GM21529 (cell line): ENCODE results near the gene ARHGEF9.
A peak's percentile ranks its signal among the peaks of the same experiment; 100 is the strongest.

ENCODE experiments used
- ATAC-seq: cut with Tn5 transposase; IDR thresholded peaks from one replicate; pipeline ENCODE4 v1.9.1; 2021; ENCODE audit not compliant: unreplicated experiment

The ARHGEF9 gene

DNA sequence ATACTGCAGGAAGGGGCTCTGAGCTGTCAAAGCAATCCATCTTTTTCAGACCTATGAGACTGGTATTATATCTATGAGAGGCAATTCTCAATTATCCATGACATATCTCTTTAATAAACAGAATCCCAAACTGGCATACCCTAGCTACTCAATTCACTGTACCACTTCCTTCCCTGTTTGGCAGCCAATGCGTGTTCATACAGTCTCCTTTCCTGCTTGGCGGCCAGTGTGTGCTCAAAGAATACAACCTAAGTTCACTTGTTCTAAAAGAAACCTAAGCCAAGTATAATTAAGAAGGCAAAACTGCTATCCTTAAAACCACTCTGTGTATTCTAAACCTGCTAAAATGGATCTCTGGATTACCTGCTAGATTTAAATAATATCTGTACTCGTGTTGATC, 38.3 kb downstream of the ARHGEF9 start:
- ATAC-seq: no peak

DNA sequence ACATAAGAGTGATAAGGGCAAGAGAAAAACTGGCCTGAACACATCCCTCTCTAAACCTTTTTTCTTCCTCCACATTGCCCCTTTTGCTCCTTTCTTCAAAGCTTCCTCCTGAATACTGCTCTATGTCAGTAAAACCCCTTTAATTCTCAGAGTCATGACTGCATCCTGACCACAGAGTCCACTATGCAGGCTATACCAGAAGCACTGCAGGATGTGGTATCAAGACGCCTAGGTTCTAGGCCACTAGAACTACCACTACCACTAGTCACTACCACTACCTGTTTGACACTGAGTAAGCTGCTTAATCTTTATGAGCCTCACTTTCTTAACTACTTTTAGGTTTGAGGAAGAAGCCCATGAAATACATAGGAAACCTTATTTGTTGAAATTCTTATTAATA, 38.7 kb downstream of the ARHGEF9 start:
- ATAC-seq: peak; percentile 80

DNA sequence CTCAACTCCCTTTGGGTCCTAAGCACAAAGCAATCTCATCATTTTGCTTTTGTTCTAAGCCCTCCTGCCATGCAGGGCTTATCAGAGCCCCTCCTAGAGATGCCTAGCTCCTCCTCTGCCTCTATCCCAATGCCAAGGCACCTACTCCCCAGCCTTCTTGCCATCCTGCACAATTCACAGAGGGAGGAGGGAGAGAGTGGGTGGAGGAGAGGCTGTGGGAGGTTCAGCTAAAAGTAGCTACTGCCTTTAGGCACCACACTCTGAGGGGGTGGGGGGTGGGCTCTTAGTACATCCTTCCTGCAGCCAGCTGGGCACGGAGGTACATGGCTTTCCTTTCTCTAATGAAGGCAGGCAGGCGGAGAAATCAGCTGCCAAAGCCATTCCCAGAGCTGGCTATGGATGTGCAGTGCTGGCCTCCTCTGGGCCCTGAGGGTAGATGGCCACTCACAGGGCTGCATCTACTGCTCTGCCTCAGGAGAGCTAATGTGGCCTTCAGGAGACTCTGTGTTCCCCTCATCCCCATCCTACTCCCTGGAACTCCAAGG, 40.1 kb downstream of the ARHGEF9 start:
- ATAC-seq: no peak

DNA sequence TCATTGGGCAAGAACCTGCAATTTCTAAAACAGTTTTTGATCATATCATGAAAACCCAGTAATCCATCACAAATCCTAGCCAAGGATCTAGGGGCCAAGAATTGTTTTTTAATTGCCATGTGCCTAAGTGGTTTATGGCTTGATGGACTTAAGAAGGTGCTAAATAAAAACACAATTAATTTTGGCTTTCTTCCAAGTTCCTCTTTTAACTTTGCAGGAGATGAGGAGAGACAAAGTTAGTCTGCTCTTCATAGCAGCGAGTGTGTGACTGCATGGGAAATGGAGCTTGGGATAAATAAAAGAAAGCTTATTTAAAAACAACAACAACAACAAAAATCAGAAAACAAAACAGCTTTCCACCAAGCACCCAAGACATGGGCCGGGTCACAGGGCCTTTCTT, 41.4 kb downstream of the ARHGEF9 start:
- no peak for ATAC-seq

DNA sequence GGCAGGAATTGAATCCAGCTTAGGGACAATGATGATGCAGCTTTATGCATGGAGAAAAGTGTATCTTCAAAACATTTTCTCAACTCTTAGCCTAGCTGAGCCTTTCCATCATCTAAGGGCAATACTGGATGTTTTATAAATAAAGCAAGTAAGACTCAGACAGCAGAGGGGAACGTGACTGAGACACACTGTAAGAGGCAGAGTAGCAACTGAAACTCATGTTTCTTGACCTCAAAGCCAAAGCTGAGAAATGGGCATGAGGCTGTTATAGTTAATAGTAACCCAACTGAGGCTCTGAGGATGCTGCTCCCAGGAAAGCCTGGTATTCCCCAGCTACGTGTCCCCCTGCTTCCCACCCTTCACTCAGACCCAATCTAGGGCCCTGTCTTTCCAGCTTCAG, 44.6 kb downstream of the ARHGEF9 start:
- ATAC-seq: peak; percentile 62

DNA sequence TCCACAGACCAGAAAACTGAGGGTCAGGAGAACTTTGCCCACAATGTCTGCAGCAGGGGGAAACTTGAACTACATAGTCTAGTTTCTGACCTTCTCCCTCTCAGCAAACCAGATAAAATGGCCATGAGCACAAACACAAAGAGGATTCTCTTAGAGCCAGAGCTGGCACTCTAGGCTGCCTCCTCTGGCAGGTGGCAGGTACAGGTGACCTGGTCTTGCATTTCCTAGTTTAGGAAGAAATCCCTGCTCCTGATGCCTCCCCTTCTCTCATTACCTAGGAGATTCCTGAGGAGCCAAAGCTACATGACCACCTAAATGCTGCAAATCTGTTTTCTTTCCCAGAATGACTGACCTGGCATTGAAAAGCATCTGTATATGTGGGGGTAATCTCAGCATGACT, 45.1 kb downstream of the ARHGEF9 start:
- no peak for ATAC-seq

DNA sequence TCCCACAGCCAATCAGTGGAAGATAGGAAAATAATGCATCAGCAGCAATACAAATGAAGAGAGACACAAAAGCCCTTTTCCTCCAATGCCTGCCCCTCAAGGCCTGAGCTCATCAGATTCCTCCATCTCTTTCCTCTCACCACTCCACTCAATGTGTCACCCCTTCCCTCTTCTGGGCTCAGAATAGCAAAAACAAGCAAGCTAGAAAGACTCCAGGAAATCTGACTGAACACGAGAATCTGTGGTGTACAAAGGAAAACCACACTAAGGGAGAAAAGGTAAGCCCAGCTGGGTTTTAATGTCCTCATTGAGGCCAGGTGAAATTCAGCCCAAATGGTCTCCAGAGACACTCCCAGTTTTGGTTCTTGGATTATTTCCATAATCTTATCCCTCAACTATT, 46.3 kb downstream of the ARHGEF9 start:
- ATAC-seq: no peak

DNA sequence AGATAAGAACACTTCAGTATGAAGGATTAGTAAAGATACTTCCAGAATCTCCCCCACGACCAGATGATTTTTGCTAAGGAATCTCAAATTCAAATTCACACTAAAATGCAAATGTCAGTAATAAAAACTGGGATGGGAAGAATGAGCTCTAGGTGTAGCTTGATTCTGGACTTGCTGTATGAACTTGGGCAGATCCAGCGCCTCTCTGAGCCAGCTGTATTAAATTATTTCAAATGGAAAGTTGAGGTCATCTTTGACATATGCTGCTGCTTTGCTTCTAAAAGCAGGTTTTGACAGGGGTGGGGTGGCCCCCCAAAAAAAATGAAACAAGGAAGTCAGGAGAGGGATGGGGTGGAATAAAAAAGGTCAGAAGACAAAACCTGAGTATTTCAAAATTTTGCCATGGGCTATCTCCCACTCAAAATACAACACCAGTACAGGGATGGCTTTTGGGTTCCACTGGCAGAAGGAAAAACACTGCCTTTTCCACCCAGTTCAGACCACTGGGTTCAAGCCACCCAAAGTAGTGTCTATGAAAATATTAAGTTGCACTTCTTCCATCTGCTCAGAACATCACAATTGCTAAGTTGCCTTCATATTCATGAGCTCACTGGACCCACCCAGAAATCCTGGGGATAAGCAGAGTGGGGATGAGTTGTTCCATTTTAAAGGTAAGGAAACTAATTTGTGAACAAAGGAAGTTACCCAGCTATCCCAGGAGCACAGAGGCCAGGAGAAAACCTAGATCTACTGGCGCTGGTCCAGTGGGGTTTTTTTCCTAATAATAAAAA, 47.7 kb downstream of the ARHGEF9 start:
- ATAC-seq: no peak

DNA sequence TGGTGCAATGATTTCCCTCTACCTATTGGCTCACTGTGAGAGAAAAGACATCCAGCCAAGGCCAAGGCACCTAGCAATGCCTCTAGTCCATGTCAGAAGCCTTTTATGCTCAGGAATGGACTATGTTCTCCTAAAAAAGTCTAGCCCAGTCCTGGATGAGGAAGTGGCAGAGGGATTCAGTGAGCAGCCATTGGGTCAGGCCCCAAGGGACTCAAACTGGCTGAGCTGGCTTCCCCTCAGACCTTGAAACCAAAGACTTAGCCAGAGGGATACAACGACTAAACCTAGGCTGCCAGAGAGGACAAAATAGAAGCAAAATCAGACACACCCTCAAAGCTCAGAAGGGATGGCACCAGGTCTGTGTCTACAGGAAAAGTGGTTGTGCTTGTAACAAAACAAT, 49.1 kb downstream of the ARHGEF9 start:
- ATAC-seq: no peak

DNA sequence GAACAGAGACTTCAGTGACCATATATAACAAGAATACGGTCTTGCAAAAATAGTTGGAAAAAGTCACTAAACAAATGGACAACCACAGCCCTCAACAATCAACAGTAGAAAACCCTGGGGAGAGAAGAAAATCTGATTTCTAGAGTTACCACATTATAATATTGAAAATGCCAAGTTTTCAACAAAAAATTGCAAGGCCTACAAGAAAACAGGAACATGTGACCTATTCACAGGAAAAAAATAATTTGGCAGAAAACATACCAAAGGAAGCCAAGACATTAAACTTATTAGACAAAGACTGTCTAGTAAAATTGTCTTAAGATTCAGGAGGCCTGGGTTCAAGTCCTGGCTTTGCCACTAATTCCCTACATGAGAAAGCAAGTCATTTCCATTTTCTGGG, 64.7 kb downstream of the ARHGEF9 start:
- ATAC-seq: no peak

DNA sequence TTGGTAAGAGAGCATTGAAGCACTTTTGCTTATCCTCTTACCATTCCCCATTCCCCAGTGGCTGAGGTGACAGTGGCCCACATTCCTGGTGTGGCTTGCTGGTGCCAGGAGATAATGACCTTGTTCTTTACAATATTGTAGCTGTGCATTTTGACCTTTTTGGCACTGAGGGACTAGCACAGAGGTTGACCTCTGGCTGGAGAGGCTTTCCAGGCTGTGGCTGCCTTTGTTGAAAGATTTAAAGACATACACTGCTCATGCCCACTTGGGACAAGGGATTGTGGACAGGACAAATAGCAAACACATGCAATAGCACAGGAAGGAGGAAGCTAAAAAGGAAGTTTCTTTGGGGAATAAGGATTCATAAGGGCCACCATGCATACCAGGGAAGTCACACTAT, 65.4 kb downstream of the ARHGEF9 start:
- no peak for ATAC-seq

DNA sequence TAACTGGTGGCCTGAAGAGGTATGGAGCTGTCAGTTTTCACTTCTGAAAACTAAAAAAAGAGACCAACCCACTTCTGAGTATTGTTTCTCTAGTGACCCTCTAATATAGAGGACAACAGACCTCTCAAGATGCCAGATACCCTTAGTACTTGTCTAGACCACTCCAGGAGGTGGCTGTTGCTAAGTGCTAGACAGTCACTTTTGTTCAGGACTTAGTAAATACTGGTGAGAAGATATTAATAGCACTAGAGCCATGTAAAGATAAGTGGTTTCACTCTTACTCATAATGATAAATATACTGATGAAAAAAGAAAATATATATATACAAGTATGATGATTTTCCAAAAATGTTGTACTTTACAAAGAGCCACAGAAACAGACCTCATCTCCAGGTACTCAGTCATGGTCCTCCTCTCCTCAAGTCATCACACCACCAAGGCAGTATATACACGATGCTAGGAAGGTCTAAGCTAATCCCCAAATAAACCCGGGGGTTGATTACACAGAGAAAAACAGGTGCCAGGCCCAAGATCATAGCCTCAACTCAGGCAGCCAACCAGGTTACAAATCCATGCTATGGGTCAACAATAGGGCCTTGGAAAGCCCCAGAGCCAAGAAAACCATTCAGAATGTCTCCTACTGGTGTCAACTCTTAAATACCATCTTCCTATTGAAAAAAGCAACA, 66.9 kb downstream of the ARHGEF9 start:
- ATAC-seq: peak; percentile 85

DNA sequence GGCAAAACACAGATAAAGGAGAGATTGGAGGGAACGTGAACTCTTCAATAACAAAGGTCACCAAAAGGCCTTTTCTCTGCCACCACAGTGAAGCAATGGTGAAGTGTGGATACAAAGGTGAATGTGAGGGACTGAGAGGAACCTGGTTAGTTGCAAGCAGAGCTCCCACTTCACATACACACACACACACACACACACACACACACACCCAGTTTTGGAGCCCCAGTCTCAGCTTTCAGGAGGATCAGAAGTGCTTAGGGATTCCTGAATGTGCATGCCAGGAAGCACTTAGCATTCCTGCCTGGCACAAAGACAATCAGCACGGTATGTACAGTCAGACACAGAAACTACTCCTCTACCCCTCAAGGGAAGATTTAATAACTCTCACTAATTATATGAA, 71.5 kb downstream of the ARHGEF9 start:
- no peak for ATAC-seq

DNA sequence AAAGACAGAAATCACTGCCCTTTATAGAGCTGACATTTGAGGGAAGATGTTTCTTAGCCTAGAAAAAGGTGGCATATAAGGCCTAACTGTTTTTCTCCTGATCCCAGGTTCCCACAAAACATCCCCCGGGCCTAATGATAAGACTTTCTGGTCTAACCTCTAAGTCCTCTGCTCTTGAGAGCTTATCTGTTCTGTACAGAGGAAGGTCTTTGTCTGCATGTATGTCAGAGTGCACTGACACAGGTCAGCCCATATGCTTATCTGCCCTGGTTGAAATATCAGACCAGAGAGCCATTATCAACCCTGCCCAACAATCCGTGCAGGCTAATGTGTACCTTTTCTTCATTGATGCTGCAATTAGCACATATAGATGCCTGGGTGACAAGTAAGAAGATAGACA, 76.2 kb downstream of the ARHGEF9 start:
- ATAC-seq: no peak

DNA sequence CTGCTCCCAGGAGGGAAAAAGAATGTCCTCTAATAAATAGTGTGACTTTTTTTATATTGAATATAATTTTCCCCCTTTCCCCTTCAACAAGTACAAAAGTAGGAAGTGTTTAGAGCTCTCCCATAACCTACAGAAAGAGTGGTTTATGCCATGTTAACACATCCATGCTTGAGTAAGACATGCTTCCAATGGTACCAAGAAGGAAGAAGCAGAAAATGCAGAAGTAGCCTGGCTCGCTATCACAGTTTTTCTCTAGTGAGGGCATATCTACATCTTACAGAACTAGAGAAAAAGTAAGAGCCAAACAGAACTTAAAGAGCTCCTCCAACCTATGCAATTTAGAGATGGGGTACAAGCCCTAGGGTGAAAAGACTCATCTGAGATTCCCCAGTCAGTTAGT, 82.5 kb downstream of the ARHGEF9 start:
- no peak for ATAC-seq

DNA sequence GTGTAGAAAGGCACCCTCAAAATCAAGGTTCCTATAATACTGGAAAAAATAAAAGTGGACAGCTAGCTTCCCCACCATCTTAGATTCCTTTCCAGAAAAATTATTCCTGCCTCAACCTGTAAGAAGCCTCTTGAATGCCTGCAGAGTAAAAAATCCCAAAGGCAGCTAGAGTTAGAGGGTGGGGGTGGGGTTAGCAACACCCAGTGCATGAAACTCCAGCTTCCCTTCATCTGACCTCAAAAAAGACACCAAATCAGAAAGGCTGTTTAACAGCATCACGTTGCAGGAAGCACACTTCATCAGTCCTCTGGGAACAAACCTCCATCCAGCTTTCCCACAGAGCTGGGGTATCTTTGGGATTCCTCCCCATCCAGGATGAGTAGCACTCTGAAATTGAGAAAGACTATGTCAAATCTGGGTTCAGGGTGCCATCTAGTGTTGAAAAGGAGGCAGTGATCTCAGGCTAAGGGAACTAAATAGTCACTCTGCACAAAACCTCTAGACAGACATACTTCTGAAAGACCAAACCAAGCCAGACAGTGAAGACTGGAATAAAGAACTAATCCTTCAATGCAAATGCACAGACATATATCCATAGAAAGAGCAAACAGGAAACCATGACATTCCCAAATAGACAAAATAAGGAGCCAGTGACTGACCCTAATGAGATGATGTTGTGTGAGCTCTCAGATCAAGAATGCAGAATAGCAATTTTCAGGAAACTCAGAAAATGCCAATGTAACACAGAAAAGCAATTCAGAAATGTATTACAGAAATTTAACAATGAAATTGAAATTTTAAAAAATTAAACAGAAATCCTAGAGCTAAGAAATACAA, 97.9 kb downstream of the ARHGEF9 start:
- peak; percentile 87 for ATAC-seq

DNA sequence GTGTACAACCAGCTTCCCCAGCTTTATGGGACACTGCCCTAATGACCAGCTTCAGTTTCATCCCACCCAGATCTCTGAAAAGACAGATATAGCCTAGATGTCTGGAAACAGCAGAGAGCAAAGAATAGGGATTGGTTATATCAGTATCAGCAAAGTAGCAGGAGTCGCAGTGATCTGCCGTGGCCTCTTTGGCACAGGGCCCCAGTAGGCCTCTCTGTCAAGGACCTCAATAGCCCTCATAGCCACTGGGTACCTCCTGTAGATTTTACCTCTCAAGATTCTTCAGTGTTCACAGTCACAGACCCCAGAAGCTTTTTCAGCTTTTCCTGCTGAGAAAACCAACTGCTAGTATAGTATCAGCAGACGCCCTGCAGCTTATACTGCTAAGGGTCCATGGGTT, 104.6 kb downstream of the ARHGEF9 start:
- ATAC-seq: no peak

DNA sequence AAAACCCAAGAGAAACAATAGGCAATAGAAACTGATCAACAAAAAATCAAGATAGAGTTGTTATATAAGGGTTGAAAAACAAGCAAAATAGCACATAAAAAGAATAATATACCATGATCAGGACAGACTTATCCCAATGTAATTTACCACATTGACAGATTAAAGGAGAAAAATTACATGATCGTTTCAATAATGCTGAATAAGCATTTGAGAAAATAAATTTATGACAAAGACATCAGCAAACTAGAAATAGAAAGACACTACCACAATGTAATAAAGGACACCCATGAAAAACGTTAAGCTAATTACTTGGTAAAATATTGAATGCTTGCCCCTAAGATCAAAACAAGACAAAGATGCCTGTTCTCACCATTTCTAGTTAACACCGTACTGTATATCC, 105.6 kb downstream of the ARHGEF9 start:
- no peak for ATAC-seq

DNA sequence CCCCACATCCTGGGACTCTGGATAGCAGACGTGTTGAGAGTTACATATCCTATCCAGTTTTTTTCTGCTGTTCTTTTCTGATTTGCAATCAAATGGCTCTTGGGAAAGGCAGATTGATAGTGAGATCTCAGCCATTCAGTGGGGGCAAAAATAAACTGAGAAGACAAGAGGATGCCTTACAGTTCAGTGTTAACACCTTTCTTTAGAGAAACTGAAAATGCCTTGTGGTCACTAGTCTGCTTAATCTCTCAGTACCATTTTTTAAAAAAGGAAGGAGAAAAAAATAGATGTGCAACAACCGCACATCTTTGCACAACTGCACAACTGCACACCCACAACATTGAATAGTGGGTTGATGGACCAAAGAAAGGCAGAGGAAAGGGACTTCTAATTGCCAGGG, 109.3 kb downstream of the ARHGEF9 start:
- ATAC-seq: no peak

DNA sequence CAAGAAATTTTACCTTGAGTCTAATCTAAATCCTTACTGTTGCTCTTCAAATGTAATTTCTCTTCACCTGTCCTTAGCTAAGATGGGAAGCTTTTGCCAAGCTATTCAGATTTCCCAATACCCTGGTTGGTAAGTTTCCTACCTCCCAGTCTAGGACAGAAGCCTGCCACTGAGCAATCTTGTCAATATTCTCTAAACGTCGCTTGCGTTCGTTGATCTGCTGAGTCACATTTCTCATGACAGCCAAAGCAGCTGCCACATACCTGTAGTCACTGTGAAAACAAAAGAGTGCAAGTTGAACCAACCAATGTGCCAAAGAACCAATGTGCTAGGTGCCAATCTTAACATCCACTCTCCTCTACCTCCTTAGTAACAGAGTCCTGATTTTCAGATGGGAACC, 111.1 kb downstream of the ARHGEF9 start:
- ATAC-seq: no peak

DNA sequence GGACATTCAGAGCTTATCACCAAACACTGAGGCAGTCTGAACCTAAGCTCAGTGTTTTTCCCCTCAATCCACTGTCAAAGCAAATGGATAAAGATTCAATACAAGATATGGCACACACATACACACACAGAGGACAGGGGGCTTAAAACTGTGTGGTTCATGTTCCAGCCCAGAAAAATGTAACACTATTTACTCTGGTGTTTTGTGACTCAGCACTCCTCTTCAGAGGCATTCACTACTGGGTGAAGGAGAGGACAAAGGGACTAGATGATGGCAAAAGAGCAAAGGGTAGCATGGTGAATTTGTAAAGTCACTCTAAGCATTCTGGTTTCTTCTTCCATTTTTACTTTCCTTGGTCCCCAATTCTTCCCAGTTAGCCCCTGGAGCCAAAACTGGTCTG, 120.3 kb downstream of the ARHGEF9 start:
- no peak for ATAC-seq

DNA sequence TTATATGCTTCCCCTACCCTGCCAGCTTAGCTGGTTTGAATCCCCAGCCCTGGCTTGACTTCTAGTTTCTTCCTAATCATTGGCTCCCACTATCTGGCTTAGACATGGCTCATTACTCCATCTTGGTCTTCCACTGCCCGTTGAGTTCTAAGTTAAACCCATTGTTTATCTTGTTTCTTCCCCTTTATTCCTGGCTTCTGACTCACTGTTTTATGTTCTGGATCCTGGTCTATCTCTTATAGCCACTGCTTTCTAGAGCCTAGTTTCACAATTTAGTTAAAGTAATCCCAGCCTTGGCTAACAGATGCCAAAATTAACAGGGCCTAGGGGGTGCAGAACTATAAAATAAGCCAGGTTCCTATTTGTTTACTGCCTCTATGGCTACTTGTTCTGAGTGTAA, 120.9 kb downstream of the ARHGEF9 start:
- no peak for ATAC-seq
